ENCODE measurements around the gene MUCL1. TPM values are rescaled to one million over a fixed set of nuclear protein-coding genes. Genes with fewer than 3 reads are reported as not detected.

Gene MUCL1
- total and polyA plus RNA-seq, 2 of the 13 experiments (the other 11 are each of a cell fraction or from before 2014, with no cell fraction given), result not detected

DNA sequence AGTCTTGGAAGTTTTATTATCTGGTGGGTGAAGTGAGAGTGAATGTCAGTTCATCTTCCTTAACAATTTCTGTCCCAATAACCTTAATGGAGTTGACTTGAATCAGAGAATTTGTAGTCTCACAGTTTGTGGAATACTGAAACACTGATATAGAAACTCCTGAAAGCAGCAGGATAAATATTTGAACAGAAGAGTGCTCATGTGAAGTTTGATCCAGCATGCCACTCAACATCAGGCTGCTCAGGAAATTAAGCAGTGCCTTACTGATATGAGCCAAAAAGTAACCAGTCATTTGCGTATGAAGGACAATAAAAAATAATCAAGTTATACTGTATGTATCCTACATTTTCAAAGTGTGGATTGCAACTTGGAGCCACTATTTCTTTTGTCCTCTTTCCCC is 15.7 kb downstream of the MUCL1 start:
- no peaks in the 10 kb centered on the region for H4K20me1 ChIP-seq (ENCODE audit: insufficient read depth, low read length)
- no peaks in the 10 kb centered on the region for H3K79me2 ChIP-seq (ENCODE audit: insufficient read depth, low read length)
- H3K4me3 ChIP-seq (replicated peaks in 1 of 3; ENCODE audit: insufficient read depth in 1 of 3, low read depth in 2 of 3, low read length in 3 of 3), result no peak overlapping the region
- H3K27me3 ChIP-seq (ENCODE audit: control insufficient read depth in 1 of 2, insufficient read depth in 2 of 2, low read length in 2 of 2), result no peaks in the 10 kb centered on the region; a peak in 1 of 5 replicates
- WGBS (ENCODE audit: low lambda C conversion rate), result 4% methylated on average over 1 of the region's 1 CpG
- ChIA-PET CTCF (ENCODE audit: low intra/inter-chr PET ratio, low total read pairs) (no interaction called here), POLR2A (no interaction called here)
- H3K9ac ChIP-seq (ENCODE audit: insufficient read depth, low read depth, low read length), result no peak overlapping the region
- H2AFZ ChIP-seq (ENCODE audit: low read length), result no peak overlapping the region
- no peaks in the 10 kb centered on the region for H3K4me1 ChIP-seq (ENCODE audit: insufficient read depth, low read length)
- BruUV-seq (replicated peaks), result no TSS peak
- H3K27ac ChIP-seq (ENCODE audit: extremely low read length, insufficient read depth, low read length), result no peak overlapping the region
- intact Hi-C loops (cut with micrococcal nuclease; ENCODE audit: unreplicated experiment) (no loop called here), in situ Hi-C loops (cut with HindIII; ENCODE audit: extremely low pct_ligation_motif_present, low pct_unique_long_range_greater_than_20kb) (no loop called here)
- FAIRE-seq, result no peak
- H3K9me3 ChIP-seq (ENCODE audit: low read length), result no peaks in the 10 kb centered on the region
- H3K4me2 ChIP-seq (ENCODE audit: low read depth, low read length), result no peak overlapping the region
- H3K36me3 ChIP-seq (replicated peaks in 1 of 2; ENCODE audit: control insufficient read depth in 1 of 2, insufficient read depth in 2 of 2, low read length in 2 of 2), result no peaks in the 10 kb centered on the region
- TF ChIP-seq ZBTB21 (CRISPR knock-in tag; IDR thresholded peaks at IDR 0.05), result no peak
- no peak for TF ChIP-seq REL (CRISPR knock-in tag; conservative IDR thresholded peaks at IDR 0.05)
- TF ChIP-seq GLI4 (CRISPR knock-in tag; IDR thresholded peaks at IDR 0.05; ENCODE audit: borderline replicate concordance), result no peak
- TF ChIP-seq ZNF773 (CRISPR knock-in tag; IDR thresholded peaks at IDR 0.05; ENCODE audit: borderline replicate concordance), result no peak
- TF ChIP-seq ZNF670 (CRISPR knock-in tag; IDR thresholded peaks at IDR 0.05; ENCODE audit: borderline replicate concordance), result no peak
- TF ChIP-seq E2F1 (CRISPR knock-in tag; IDR thresholded peaks at IDR 0.05), result no peak
- TF ChIP-seq, protein P1, sequence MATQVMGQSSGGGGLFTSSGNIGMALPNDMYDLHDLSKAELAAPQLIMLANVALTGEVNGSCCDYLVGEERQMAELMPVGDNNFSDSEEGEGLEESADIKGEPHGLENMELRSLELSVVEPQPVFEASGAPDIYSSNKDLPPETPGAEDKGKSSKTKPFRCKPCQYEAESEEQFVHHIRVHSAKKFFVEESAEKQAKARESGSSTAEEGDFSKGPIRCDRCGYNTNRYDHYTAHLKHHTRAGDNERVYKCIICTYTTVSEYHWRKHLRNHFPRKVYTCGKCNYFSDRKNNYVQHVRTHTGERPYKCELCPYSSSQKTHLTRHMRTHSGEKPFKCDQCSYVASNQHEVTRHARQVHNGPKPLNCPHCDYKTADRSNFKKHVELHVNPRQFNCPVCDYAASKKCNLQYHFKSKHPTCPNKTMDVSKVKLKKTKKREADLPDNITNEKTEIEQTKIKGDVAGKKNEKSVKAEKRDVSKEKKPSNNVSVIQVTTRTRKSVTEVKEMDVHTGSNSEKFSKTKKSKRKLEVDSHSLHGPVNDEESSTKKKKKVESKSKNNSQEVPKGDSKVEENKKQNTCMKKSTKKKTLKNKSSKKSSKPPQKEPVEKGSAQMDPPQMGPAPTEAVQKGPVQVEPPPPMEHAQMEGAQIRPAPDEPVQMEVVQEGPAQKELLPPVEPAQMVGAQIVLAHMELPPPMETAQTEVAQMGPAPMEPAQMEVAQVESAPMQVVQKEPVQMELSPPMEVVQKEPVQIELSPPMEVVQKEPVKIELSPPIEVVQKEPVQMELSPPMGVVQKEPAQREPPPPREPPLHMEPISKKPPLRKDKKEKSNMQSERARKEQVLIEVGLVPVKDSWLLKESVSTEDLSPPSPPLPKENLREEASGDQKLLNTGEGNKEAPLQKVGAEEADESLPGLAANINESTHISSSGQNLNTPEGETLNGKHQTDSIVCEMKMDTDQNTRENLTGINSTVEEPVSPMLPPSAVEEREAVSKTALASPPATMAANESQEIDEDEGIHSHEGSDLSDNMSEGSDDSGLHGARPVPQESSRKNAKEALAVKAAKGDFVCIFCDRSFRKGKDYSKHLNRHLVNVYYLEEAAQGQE (IDR thresholded peaks at IDR 0.05; ENCODE audit: borderline replicate concordance in 1 of 2, low read depth in 1 of 2, low read length in 2 of 2), result no peak
- no peak for TF ChIP-seq SKI (IDR thresholded peaks at IDR 0.05; ENCODE audit: partially characterized antibody)
- TF ChIP-seq HOXA7 (CRISPR knock-in tag; IDR thresholded peaks at IDR 0.05), result no peak
- no peak for TF ChIP-seq NFE2L2 (IDR thresholded peaks at IDR 0.05; ENCODE audit: low read length)
- ATAC-seq, result no peak
- DNase-seq (ENCODE audit: low spot score), result no peak

Measured in HepG2 (cell line).